HG03354 (cell line): Measurements from ENCODE around the gene METTL26.
A peak's percentile ranks its signal among the peaks of the same experiment; 100 is the strongest.
"Not testable (repeated sequence)": the region's sequence is repeated elsewhere in the genome, so short reads cannot be mapped to it uniquely, and the experiment has no call there.

Source experiments
- ATAC-seq: cut with Tn5 transposase; IDR thresholded peaks from one replicate; pipeline ENCODE4 v1.9.1; 2021; ENCODE audit warnings: mild to moderate bottlenecking; ENCODE audit not compliant: unreplicated experiment, poor library complexity, severe bottlenecking

The METTL26 gene

GRCh38 chr16:609316-609715, 26.8 kb downstream of the METTL26 start:
- no peak for ATAC-seq

GRCh38 chr16:608019-608418, 28.1 kb downstream of the METTL26 start:
- no peak for ATAC-seq

- ATAC-seq, result no peak
Measured at GRCh38 chr16:606656-607307, 29.3 kb downstream of the METTL26 start.

- ATAC-seq, result no peak
Measured at GRCh38 chr16:603933-604332, 32.2 kb downstream of the METTL26 start.

GRCh38 chr16:600781-601180, 35.3 kb downstream of the METTL26 start:
- ATAC-seq, result no peak

GRCh38 chr16:598823-599739, 37.0 kb downstream of the METTL26 start:
- ATAC-seq, result no peak

- ATAC-seq, result not testable (repeated sequence)
Measured at GRCh38 chr16:597655-598054, 38.5 kb downstream of the METTL26 start.

GRCh38 chr16:596736-597060, 39.4 kb downstream of the METTL26 start:
- ATAC-seq, result no peak

GRCh38 chr16:595942-596735, 40.0 kb downstream of the METTL26 start:
- no peak for ATAC-seq

- ATAC-seq, result no peak
Measured at GRCh38 chr16:595094-595528, 41.0 kb downstream of the METTL26 start.

GRCh38 chr16:593807-594206, 42.3 kb downstream of the METTL26 start:
- no peak for ATAC-seq

GRCh38 chr16:593406-593805, 42.7 kb downstream of the METTL26 start:
- ATAC-seq, result no peak

GRCh38 chr16:592518-593306, 43.4 kb downstream of the METTL26 start:
- ATAC-seq, result no peak

- no peak for ATAC-seq
Measured at GRCh38 chr16:591892-592517, 44.1 kb downstream of the METTL26 start.

- no peak for ATAC-seq
Measured at GRCh38 chr16:591231-591630, 44.9 kb downstream of the METTL26 start.

GRCh38 chr16:590815-591200, 45.3 kb downstream of the METTL26 start:
- no peak for ATAC-seq

- no peak for ATAC-seq
Measured at GRCh38 chr16:590188-590814, 45.8 kb downstream of the METTL26 start.

GRCh38 chr16:589658-590187, 46.4 kb downstream of the METTL26 start, which contains the start of gene RAB40C:
TSS of gene RAB40C (plus strand) at chr16:590066. CDS start at chr16:590292, 226 bp downstream.
- ATAC-seq, result peak; percentile 79
